ENCODE results near the gene SNX17.

GRCh38 chr2:27354597-27354927 is 15.9 kb upstream of the SNX17 start:
- TF ChIP-seq, protein P1, sequence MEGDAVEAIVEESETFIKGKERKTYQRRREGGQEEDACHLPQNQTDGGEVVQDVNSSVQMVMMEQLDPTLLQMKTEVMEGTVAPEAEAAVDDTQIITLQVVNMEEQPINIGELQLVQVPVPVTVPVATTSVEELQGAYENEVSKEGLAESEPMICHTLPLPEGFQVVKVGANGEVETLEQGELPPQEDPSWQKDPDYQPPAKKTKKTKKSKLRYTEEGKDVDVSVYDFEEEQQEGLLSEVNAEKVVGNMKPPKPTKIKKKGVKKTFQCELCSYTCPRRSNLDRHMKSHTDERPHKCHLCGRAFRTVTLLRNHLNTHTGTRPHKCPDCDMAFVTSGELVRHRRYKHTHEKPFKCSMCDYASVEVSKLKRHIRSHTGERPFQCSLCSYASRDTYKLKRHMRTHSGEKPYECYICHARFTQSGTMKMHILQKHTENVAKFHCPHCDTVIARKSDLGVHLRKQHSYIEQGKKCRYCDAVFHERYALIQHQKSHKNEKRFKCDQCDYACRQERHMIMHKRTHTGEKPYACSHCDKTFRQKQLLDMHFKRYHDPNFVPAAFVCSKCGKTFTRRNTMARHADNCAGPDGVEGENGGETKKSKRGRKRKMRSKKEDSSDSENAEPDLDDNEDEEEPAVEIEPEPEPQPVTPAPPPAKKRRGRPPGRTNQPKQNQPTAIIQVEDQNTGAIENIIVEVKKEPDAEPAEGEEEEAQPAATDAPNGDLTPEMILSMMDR (IDR thresholded peaks at IDR 0.05), result no peak
- TF ChIP-seq EP300 (IDR thresholded peaks at IDR 0.05), result no peak
